HepG2 (cell line): ENCODE results near the gene HLCS. TPM values are rescaled to one million over a fixed set of nuclear protein-coding genes. Genes with fewer than 3 reads are reported as not detected.

Source experiments
- ATAC-seq: fragments of 200-7000 bp; cut with Tn5 transposase; 3 replicates; pipeline ENCODE4 v1.9.1; 2020; ENCODE audit warnings: mild to moderate bottlenecking, moderate library complexity
- BruUV-seq: library from RNA; stranded (reverse); fragments of 400-500 nt; replicated peaks from 2 replicates; lab custom pipeline; 2021; lab: Mats Ljungman, UMichigan
- CTCF ChIA-PET: fragments of 300-600 bp; formaldehyde crosslinking; extraction: SDS; loops from one replicate; lab custom pipeline; 2021; ENCODE audit warnings: low total read pairs, inconsistent platforms, low intra/inter-chr PET ratio; lab: Yijun Ruan, JAX
- POLR2A ChIA-PET: fragments of 350-600 bp; sonication (Branson Sonifier 250); formaldehyde crosslinking; loops from one replicate; lab custom pipeline; 2020; ENCODE audit warnings: antibody characterized with exemption, inconsistent platforms; lab: Yijun Ruan, JAX
- DNase-seq: peaks from one replicate; pipeline ENCODE4 v3.0.0-alpha.2; 2015; ENCODE audit warnings: low spot score
- FAIRE-seq: peaks from 3 replicates; lab custom pipeline; 2011; peaks lifted over from hg19 to GRCh38; lab: Jason Lieb, UNC
- H2AFZ ChIP-seq: one replicate; pipeline ENCODE4 v1.6.1; 2011; ENCODE audit warnings: low read length, inconsistent platforms
- H3K27ac ChIP-seq: fragments of 300-600 bp; 3 replicates; pipeline ENCODE4 v1.8.0; 2011; ENCODE audit warnings: mixed run types, mild to moderate bottlenecking, mixed read lengths, low read length, inconsistent platforms; ENCODE audit not compliant: insufficient read depth; ENCODE audit errors: extremely low read length
- H3K27me3 ChIP-seq, 2 experiments: fragments of 200-600 bp in 1 of 2; 2 replicates in 1 of 2; 3 replicates in 1 of 2; pipeline versions ENCODE4 v1.6.0 to v1.8.0; 2011; ENCODE audit warnings: low read length in 2 of 2, mild to moderate bottlenecking in 2 of 2, moderate library complexity in 2 of 2, inconsistent platforms in 1 of 2; ENCODE audit not compliant: insufficient read depth in 2 of 2, control insufficient read depth in 1 of 2
- H3K36me3 ChIP-seq, 2 experiments: fragments of 200-600 bp in 1 of 2; replicated peaks in 1 of 2; 2 replicates in 1 of 2; 3 replicates in 1 of 2; pipeline versions ENCODE4 v1.5.1 to v1.8.0; 2011; ENCODE audit warnings: low read length in 2 of 2, inconsistent platforms in 1 of 2; ENCODE audit not compliant: insufficient read depth in 2 of 2, control insufficient read depth in 1 of 2
- H3K4me1 ChIP-seq: 2 replicates; pipeline ENCODE4 v1.5.1; 2012; ENCODE audit warnings: low read length, inconsistent platforms; ENCODE audit not compliant: insufficient read depth
- H3K4me2 ChIP-seq: 2 replicates; pipeline ENCODE4 v1.6.0; 2011; ENCODE audit warnings: low read depth, low read length, inconsistent platforms
- H3K4me3 ChIP-seq, 3 experiments: fragments of 200-600 bp in 1 of 3; sonication (generic), shearing (Covaris generic) in 1 of 3; replicated peaks in 1 of 3; 2 replicates each; pipeline ENCODE4 v1.5.1; 2011 to 2016; ENCODE audit warnings: low read length in 3 of 3, inconsistent platforms in 2 of 3, low read depth in 2 of 3, mild to moderate bottlenecking in 2 of 3, control low read depth in 1 of 3, mixed read lengths in 1 of 3; ENCODE audit not compliant: insufficient read depth in 1 of 3
- H3K79me2 ChIP-seq: one replicate; pipeline ENCODE4 v1.6.1; 2011; ENCODE audit warnings: low read length, inconsistent platforms; ENCODE audit not compliant: insufficient read depth
- H3K9ac ChIP-seq: 2 replicates; pipeline ENCODE4 v1.6.0; 2011; ENCODE audit warnings: mild to moderate bottlenecking, low read depth, low read length, inconsistent platforms; ENCODE audit not compliant: insufficient read depth
- H3K9me3 ChIP-seq: 2 replicates; pipeline ENCODE4 v1.5.1; 2012; ENCODE audit warnings: mild to moderate bottlenecking, low read length
- H4K20me1 ChIP-seq: 2 replicates; pipeline ENCODE4 v1.6.0; 2011; ENCODE audit warnings: inconsistent platforms, mild to moderate bottlenecking, low read length, moderate library complexity; ENCODE audit not compliant: insufficient read depth
- PHB2 ChIP-seq: fragments of 450-650 bp; IDR thresholded peaks from 2 replicates; pipeline ENCODE4 v1.6.1; 2018; ENCODE audit not compliant: partially characterized antibody
- RBFOX2 ChIP-seq: fragments of 200-400 bp; formaldehyde crosslinking; IDR thresholded peaks from 2 replicates; pipeline ENCODE4 v1.6.1; 2017; ENCODE audit warnings: low read depth, mild to moderate bottlenecking, low read length
- SETDB1 ChIP-seq: sonication (generic); formaldehyde crosslinking; IDR thresholded peaks from 2 replicates; pipeline ENCODE4 v1.5.1; 2020; ENCODE audit warnings: missing genetic modification reagents, mild to moderate bottlenecking, borderline replicate concordance
- ZNF451 ChIP-seq: sonication (generic); formaldehyde crosslinking; IDR thresholded peaks from 2 replicates; pipeline ENCODE4 v1.5.0; 2020; ENCODE audit warnings: mild to moderate bottlenecking, missing genetic modification reagents
- ZNF562 ChIP-seq: sonication (generic); formaldehyde crosslinking; IDR thresholded peaks from 2 replicates; pipeline ENCODE4 v1.8.0; 2022; ENCODE audit warnings: missing genetic modification reagents, borderline replicate concordance
- WGBS: methylation state at CpG from one replicate; pipeline ENCODE4 v1.1.6; 2017; ENCODE audit warnings: low lambda C conversion rate; 5-methylcytosine and 5-hydroxymethylcytosine counted together
- in situ Hi-C: cut with HindIII; loops from 2 replicates; pipeline ENCODE4 v1.10.0; 2017; ENCODE audit warnings: low pct_unique_long_range_greater_than_20kb; ENCODE audit not compliant: extremely low pct_ligation_motif_present
- intact Hi-C: fragments of 100-400 bp; cut with micrococcal nuclease; formaldehyde crosslinking; loops from one replicate; pipeline ENCODE4 v1.10.0; 2022; ENCODE audit not compliant: unreplicated experiment
- polyA plus RNA-seq, 8 experiments: library from polyadenylated mRNA; depleted of rRNA in 3 of 8; stranded (reverse) in 7 of 8; unstranded in 1 of 8; fragments of >200 nt; fragmentation: Illumina TruSeq in 4 of 8; extraction: Trizol in 4 of 8; gene quantifications; 2 replicates each; pipeline versions ENCODE4 v1.2.1 to v1.2.3, GENCODE V29; 2011 to 2016; ENCODE audit warnings: low read depth in 4 of 8, missing spikeins in 1 of 8, mixed read lengths in 1 of 8; ENCODE audit not compliant: insufficient read depth in 1 of 8
- total RNA-seq, 5 experiments: library from RNA; depleted of rRNA; stranded (reverse); fragments of >200 nt; fragmentation: Illumina TruSeq; extraction: Trizol; gene quantifications; 2 replicates each; pipeline ENCODE4 v1.2.3, GENCODE V29; 2016; ENCODE audit warnings: low read depth in 1 of 5
- TF ChIP-seq, protein P1 (sequence below): sonication (generic); formaldehyde crosslinking; IDR thresholded peaks from 2 replicates; pipeline ENCODE4 v1.9.0; 2021; ENCODE audit warnings: missing genetic modification reagents, borderline replicate concordance
- TF ChIP-seq, protein P2 (sequence below), 2 experiments: IDR thresholded peaks; 2 replicates each; pipeline ENCODE4 v1.6.1; 2011 to 2012; ENCODE audit warnings: low read length in 2 of 2, borderline replicate concordance in 1 of 2, low read depth in 1 of 2, mild to moderate bottlenecking in 1 of 2, moderate library complexity in 1 of 2
- TF ChIP-seq, protein P3 (sequence below): sonication (generic); formaldehyde crosslinking; IDR thresholded peaks from 2 replicates; pipeline ENCODE4 v1.8.1; 2023; ENCODE audit warnings: missing genetic modification reagents, mild to moderate bottlenecking, borderline replicate concordance
- TF ChIP-seq, protein P4 (sequence below): IDR thresholded peaks from 2 replicates; pipeline ENCODE4 v1.6.1; 2016; ENCODE audit warnings: control low read depth

HLCS gene
- total and polyA plus RNA-seq, 2 of the 13 experiments (the other 11 are each of a cell fraction or from before 2014, with no cell fraction given) = 7.9 to 12.3 TPM

DNA sequence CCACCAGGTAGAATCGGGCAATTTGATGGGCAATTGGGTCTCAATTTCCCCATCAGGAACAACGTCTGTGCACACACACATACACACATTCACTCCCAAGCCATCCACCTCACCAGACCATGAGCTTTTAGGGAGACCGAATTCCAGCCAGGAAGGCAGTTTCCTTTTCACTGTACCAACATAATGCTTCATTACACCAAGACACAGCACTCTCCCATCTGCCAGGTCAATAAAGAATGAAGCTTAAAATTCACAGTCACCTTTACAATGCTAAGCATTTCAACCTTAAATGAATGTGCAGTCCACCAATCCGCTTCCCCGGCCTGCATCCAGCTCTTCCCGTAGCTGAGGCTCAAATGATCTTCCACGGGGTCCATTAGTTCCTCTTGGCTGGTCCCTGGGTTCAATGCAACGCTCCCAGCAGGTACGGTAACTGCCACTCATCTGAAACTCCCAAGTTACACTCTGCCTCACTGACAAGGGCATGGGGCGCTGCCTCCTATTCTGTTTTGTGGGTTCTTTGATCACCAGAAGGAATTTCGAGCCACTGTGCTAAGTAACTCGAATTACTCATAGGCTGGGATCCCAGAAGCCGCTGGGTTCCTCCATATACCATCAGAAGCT, 162.5 kb downstream of the HLCS start (continued):
- TF ChIP-seq PHB2 (no peak), RBFOX2 (no peak)

DNA sequence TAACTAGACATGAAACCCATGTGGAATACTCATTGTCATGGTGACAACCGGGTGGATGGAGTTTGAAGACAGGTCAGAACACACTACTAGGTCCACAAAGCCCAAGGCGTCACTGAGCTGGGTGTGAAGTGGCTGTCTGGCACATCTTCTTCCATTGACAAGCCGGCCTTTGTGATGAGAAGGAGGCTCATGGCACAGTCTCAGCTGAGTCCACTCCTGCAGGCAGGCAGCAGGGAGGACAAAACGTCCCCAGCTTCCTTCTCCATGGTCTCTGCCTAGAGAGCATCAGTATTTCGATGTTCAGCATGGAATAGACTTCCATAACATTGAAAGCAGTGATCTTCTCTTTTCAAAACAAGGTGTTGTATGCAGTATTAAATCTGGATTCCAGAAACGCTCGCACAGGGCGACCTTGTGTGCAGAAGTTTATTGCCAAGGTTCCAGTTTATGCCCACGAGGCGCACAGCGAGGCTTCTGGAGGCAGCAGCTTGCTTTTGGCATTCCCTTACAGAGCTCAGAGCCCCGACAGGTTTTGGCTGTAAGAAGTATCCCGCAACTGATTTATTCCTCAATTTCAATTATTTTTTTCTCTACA, 163.3 kb downstream of the HLCS start:
- intact Hi-C loops (no loop called here), in situ Hi-C loops (no loop called here)
- Histone ChIP-seq H3K4me2 (no peak overlapping the region), H3K27ac (no peak overlapping the region), H3K79me2 (no peaks in the 10 kb centered on the region), H3K27me3 (no peaks in the 10 kb centered on the region), H3K9me3 (peaks cover 4% of the 10 kb centered on the region; the same call in 1 of the 2 replicates), H3K4me3 (no peak overlapping the region), H3K36me3 (no peaks in the 10 kb centered on the region), H2AFZ (no peak overlapping the region), H4K20me1 (no peaks in the 10 kb centered on the region), H3K4me1 (no peaks in the 10 kb centered on the region), H3K9ac (no peak overlapping the region)
- BruUV-seq = no TSS peak
- 90% methylated on average over 11 of the region's 13 CpGs for WGBS
- no peak for DNase-seq
- FAIRE-seq = no peak
- POLR2A ChIA-PET = no interaction called here
- CTCF ChIA-PET = no interaction called here
- ATAC-seq = no peak
- TF ChIP-seq, protein P1, sequence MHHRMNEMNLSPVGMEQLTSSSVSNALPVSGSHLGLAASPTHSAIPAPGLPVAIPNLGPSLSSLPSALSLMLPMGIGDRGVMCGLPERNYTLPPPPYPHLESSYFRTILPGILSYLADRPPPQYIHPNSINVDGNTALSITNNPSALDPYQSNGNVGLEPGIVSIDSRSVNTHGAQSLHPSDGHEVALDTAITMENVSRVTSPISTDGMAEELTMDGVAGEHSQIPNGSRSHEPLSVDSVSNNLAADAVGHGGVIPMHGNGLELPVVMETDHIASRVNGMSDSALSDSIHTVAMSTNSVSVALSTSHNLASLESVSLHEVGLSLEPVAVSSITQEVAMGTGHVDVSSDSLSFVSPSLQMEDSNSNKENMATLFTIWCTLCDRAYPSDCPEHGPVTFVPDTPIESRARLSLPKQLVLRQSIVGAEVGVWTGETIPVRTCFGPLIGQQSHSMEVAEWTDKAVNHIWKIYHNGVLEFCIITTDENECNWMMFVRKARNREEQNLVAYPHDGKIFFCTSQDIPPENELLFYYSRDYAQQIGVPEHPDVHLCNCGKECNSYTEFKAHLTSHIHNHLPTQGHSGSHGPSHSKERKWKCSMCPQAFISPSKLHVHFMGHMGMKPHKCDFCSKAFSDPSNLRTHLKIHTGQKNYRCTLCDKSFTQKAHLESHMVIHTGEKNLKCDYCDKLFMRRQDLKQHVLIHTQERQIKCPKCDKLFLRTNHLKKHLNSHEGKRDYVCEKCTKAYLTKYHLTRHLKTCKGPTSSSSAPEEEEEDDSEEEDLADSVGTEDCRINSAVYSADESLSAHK (CRISPR knock-in tag) = no peak
- TF ChIP-seq SETDB1 (no peak), ZNF562 (CRISPR knock-in tag) (no peak), ZNF451 (CRISPR knock-in tag) (no peak)
- TF ChIP-seq, protein P2, sequence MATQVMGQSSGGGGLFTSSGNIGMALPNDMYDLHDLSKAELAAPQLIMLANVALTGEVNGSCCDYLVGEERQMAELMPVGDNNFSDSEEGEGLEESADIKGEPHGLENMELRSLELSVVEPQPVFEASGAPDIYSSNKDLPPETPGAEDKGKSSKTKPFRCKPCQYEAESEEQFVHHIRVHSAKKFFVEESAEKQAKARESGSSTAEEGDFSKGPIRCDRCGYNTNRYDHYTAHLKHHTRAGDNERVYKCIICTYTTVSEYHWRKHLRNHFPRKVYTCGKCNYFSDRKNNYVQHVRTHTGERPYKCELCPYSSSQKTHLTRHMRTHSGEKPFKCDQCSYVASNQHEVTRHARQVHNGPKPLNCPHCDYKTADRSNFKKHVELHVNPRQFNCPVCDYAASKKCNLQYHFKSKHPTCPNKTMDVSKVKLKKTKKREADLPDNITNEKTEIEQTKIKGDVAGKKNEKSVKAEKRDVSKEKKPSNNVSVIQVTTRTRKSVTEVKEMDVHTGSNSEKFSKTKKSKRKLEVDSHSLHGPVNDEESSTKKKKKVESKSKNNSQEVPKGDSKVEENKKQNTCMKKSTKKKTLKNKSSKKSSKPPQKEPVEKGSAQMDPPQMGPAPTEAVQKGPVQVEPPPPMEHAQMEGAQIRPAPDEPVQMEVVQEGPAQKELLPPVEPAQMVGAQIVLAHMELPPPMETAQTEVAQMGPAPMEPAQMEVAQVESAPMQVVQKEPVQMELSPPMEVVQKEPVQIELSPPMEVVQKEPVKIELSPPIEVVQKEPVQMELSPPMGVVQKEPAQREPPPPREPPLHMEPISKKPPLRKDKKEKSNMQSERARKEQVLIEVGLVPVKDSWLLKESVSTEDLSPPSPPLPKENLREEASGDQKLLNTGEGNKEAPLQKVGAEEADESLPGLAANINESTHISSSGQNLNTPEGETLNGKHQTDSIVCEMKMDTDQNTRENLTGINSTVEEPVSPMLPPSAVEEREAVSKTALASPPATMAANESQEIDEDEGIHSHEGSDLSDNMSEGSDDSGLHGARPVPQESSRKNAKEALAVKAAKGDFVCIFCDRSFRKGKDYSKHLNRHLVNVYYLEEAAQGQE (IDR thresholded peaks at IDR 0.05; ENCODE audit: borderline replicate concordance in 1 of 2, low read depth in 1 of 2, low read length in 2 of 2) = no peak
- TF ChIP-seq, protein P3, sequence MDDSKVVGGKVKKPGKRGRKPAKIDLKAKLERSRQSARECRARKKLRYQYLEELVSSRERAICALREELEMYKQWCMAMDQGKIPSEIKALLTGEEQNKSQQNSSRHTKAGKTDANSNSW (CRISPR knock-in tag) = no peak
- TF ChIP-seq, protein P4, sequence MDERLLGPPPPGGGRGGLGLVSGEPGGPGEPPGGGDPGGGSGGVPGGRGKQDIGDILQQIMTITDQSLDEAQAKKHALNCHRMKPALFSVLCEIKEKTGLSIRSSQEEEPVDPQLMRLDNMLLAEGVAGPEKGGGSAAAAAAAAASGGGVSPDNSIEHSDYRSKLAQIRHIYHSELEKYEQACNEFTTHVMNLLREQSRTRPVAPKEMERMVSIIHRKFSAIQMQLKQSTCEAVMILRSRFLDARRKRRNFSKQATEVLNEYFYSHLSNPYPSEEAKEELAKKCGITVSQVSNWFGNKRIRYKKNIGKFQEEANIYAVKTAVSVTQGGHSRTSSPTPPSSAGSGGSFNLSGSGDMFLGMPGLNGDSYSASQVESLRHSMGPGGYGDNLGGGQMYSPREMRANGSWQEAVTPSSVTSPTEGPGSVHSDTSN (CRISPR knock-in tag) = no peak
